ENCODE data around the gene SSBP4.

Gene SSBP4

GRCh38 chr19:18468517-18468916 lies 49.3 kb downstream of the SSBP4 start:
- DNase-seq (ENCODE audit: low spot score): no peak

DNA sequence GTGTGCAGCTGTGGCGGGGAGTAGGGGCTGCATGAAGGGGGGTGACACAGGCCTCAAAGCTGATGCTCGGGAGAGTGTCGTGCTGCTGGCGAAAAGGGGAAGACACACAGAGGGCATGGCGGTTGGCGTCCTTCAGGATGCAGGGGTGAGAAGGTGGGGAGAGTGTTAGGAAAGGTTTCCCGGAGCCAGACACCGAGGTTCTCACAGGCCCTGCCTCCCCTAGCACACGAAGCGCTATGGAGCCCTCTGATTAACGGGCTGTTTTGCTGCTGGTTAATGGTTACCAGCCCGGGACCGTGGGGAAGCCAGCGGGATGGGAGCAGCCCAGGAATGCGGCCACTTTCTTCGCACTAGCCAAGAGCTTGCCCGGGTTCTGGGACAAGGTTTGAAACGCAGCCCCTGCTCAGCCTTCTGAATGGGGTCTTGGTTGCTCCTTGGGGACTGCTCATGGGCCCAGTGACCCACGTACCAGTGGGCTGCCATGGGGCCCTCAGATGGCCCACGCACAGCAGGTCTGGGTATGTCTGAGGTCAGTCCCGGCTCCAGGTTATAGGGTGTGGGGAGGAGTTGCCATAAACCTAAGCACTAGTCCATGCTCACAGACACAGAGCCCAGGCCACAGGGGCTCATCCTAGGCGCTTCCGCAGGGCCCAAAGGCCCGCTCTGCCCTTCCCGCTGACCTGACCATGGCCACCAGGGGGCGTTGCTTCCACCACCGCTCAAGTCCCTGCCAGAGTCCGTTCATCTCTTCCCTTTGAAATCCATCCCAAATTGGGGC lies 50.1 kb downstream of the SSBP4 start:
- DNase-seq (ENCODE audit: low spot score): peak; percentile 75

- no peak for DNase-seq (ENCODE audit: low spot score)
These were observed 51.6 kb downstream of the SSBP4 start for GRCh38 chr19:18470787-18471186.

- no peak for DNase-seq (ENCODE audit: low spot score)
These were observed 54.0 kb downstream of the SSBP4 start for GRCh38 chr19:18473003-18473705.

DNA sequence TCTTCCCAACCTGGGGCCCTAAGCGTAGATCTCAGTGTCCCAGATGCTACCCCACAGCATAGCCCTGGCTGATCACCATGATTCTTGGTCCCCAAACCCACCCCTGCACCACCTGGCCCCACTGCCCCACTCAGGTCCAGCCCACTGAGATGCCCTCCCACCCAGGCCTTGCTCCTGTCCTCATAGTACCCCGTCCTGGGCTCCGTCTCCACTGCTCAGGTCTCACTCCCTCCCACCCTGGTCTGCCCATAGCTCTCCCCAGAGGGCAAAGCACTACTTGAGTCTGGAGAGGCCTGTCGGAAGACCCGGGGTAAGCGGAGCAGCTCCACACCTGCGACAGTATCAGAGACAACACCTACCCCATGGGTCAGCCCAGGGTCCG lies 54.5 kb downstream of the SSBP4 start:
- DNase-seq (ENCODE audit: low spot score): no peak

GRCh38 chr19:18474366-18474887 lies 55.2 kb downstream of the SSBP4 start:
- DNase-seq (ENCODE audit: low spot score): no peak

GRCh38 chr19:18475004-18475453 lies 55.8 kb downstream of the SSBP4 start:
- DNase-seq (ENCODE audit: low spot score): no peak

GRCh38 chr19:18475762-18476331 lies 56.6 kb downstream of the SSBP4 start:
- DNase-seq (ENCODE audit: low spot score): no peak

- no peak for DNase-seq (ENCODE audit: low spot score)
These were observed 57.4 kb downstream of the SSBP4 start for GRCh38 chr19:18476507-18477041.

- DNase-seq (ENCODE audit: low spot score): no peak
These were observed 58.0 kb downstream of the SSBP4 start for GRCh38 chr19:18477042-18477779.

DNA sequence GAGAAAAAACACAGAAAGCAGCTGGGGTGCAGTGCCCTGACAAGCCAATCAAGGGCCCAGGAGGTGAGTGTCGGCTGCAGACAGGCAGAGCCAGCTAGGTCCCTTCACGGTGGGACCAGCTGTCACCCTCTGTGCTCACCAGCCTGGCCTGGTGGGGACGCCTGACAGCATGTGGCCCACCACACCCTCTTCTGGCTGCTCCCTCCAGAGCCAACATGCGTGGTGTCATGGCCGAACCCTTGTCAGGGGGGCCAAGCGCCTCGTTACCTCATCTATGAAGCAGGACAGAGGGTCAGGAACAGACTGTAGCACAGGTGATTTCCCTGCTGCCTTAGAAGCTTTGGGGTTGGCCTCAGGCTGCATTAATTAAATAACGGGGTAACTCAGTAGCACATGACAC lies 58.8 kb downstream of the SSBP4 start:
- DNase-seq (ENCODE audit: low spot score): no peak

GRCh38 chr19:18478545-18479311 lies 59.5 kb downstream of the SSBP4 start:
- DNase-seq (ENCODE audit: low spot score): no peak

DNA sequence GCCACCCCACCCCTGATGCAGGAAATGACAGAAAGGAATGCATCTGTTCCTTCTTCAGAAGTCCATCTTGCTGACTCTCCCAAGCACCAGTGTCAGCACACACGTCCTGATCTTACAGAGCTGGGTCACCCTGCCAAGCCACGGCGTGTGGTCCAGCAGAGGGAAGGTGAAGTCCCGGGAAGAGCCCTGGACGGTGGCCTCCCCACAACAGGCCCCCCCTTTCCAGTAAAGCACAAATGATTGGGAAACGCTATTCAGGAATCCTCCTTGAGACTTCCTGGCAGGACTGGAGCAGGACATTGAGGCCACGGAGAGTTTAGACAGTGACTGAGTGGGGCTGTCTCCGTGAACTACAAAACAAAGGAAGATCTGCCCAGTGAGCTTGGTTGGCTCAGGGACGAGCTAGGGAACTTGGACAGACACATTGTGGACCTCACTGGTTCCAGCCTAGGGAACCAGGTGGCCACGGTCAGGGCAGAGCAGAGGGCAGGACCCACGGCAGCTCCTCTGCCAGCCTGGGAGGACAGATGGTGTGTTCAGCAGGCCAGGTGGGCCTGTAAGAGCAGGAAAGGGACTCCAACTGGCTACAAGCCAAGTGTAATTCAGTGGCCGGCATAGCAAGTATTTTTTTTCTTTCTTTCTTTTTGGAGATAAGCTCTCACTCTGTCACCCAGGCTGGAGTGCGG lies 61.0 kb downstream of the SSBP4 start:
- DNase-seq (ENCODE audit: low spot score): no peak

DNA sequence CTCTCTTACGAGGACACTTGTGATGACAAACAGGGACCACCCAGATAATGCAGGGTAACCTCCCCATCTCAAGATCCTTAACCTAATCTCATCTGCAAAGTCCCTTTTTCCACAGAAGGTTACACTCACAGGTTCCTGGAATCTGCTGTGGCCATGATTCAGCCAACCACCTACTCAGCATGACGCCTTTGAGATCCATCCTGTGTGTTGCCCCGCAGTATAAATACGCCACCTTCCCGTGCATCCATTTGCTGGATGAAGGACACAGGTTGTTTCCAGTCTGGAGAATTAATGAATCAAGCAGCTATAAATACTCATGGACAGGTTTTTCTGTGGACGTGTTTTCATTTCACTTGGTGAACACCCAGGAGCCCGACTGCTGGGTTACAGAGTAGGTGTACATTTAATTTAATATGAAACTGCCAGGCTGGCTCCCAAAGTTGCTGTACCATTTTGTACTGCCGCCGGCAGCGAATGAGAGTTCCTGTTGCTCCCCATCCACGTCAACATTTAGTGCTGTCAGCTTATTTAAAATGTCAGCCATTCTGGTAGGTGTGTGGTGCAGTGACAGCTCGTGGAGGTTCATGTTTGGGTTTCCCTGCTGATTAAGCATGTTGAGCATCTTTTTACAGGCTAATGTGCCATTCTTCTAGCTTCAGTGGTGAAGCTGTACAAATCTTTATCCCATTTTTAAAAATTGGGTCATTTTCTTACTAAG lies 62.5 kb downstream of the SSBP4 start:
- DNase-seq (ENCODE audit: low spot score): no peak

- no peak for DNase-seq (ENCODE audit: low spot score)
These were observed 64.1 kb downstream of the SSBP4 start for GRCh38 chr19:18483119-18483890.

Data from hematopoietic multipotent progenitor cell treated with erythropoietin and hydrocortisone succinate and interleukin-3 and kit ligand, for 17 days (in vitro differentiated cells).